Activated CD8-positive, alpha-beta memory T cell treated with anti-CD3 and anti-CD28 coated beads for 4 hours (primary cell): ENCODE measurements around the gene SRD5A3.

ENCODE experiments used
- DNase-seq, 2 donors: peaks; one replicate each; pipeline ENCODE4 v3.0.0-alpha.2; 2020; ENCODE audit warnings: low read depth in 2 of 2

Gene SRD5A3

GRCh38 chr4:55407764-55408163 lies 61.7 kb downstream of the SRD5A3 start:
- no peak for DNase-seq

GRCh38 chr4:55409468-55410171 lies 63.6 kb downstream of the SRD5A3 start:
- DNase-seq = no peak

- no peak for DNase-seq
These were observed 64.4 kb downstream of the SRD5A3 start for GRCh38 chr4:55410431-55410830.

- DNase-seq = no peak
These were observed 65.6 kb downstream of the SRD5A3 start for GRCh38 chr4:55411621-55412020.

GRCh38 chr4:55416176-55416575 lies 70.1 kb downstream of the SRD5A3 start:
- no peak for DNase-seq
